H1 (cell line): Measurements from ENCODE around the gene CNOT1. TPM values are rescaled to one million over a fixed set of nuclear protein-coding genes. Genes with fewer than 3 reads are reported as not detected.

Experiments used
- CTCF ChIA-PET: fragments of 300-600 bp; sonication (Branson Sonifier 250); formaldehyde crosslinking; loops from one replicate; lab custom pipeline; 2021; ENCODE audit not compliant: partially characterized antibody; lab: Charles Lee
- POLR2A ChIA-PET: fragments of 300-600 bp; sonication (Branson Sonifier 250); formaldehyde crosslinking; loops from one replicate; lab custom pipeline; 2021; ENCODE audit warnings: inconsistent platforms; ENCODE audit not compliant: partially characterized antibody; lab: Charles Lee
- DNase-seq, 2 experiments: peaks; one replicate each; pipeline versions ENCODE4 v3.0.0 to v3.0.0-alpha.2; 2010 to 2022; ENCODE audit warnings: low spot score in 2 of 2, low read depth in 1 of 2, mixed read lengths in 1 of 2
- FAIRE-seq: peaks from 2 replicates; lab custom pipeline; 2011; peaks lifted over from hg19 to GRCh38; lab: Jason Lieb, UNC
- H2AFZ ChIP-seq: 2 replicates; pipeline ENCODE4 v1.8.1; 2012; ENCODE audit warnings: low read length, inconsistent platforms
- H2AK5ac ChIP-seq: 2 replicates; pipeline ENCODE4 v1.6.1; 2013; ENCODE audit warnings: low read depth, low read length
- H2BK120ac ChIP-seq: replicated peaks from 2 replicates; pipeline ENCODE3; 2013; ENCODE audit warnings: low read depth, low read length, inconsistent platforms
- H2BK12ac ChIP-seq: 2 replicates; pipeline ENCODE4 v1.6.1; 2013; ENCODE audit warnings: low read depth, low read length
- H2BK15ac ChIP-seq: 2 replicates; pipeline ENCODE4 v1.6.1; 2013; ENCODE audit warnings: low read length
- H2BK20ac ChIP-seq: 2 replicates; pipeline ENCODE4 v1.6.1; 2013; ENCODE audit warnings: low read length
- H2BK5ac ChIP-seq: 2 replicates; pipeline ENCODE4 v1.6.1; 2013; ENCODE audit warnings: low read depth, low read length
- H3K14ac ChIP-seq: 2 replicates; pipeline ENCODE4 v1.6.1; 2013; ENCODE audit warnings: inconsistent platforms; ENCODE audit not compliant: insufficient read length
- H3K18ac ChIP-seq: 2 replicates; pipeline ENCODE4 v1.6.1; 2013; ENCODE audit warnings: low read length; ENCODE audit errors: extremely low read depth
- H3K23ac ChIP-seq: 2 replicates; pipeline ENCODE4 v1.6.1; 2013; ENCODE audit warnings: inconsistent platforms; ENCODE audit not compliant: insufficient read length
- H3K23me2 ChIP-seq: 2 replicates; pipeline ENCODE4 v1.6.1; 2013; ENCODE audit warnings: low read depth, low read length
- H3K27ac ChIP-seq: 2 replicates; pipeline ENCODE4 v1.6.1; 2011; ENCODE audit warnings: low read depth, low read length, inconsistent platforms
- H3K27me3 ChIP-seq, 4 experiments: replicated peaks in 1 of 4; 1 replicate in 1 of 4; 2 replicates in 3 of 4; pipeline versions ENCODE4 v1.6.1 to v1.8.1; 2011 to 2013; ENCODE audit warnings: low read length in 3 of 4, mild to moderate bottlenecking in 3 of 4, inconsistent platforms in 2 of 4, mixed read lengths in 2 of 4, moderate library complexity in 1 of 4; ENCODE audit not compliant: control insufficient read depth in 3 of 4, insufficient read depth in 3 of 4; ENCODE audit errors: extremely low read depth in 1 of 4
- H3K36me3 ChIP-seq, 4 experiments: 2 replicates each; pipeline versions ENCODE4 v1.6.1 to v1.8.1; 2011 to 2013; ENCODE audit warnings: mild to moderate bottlenecking in 4 of 4, low read length in 3 of 4, moderate library complexity in 2 of 4, control low read depth in 1 of 4, inconsistent platforms in 1 of 4; ENCODE audit not compliant: insufficient read depth in 4 of 4, control insufficient read depth in 2 of 4
- H3K4ac ChIP-seq: replicated peaks from 2 replicates; pipeline ENCODE3; 2013; ENCODE audit warnings: low read length, low read depth, mixed read lengths, inconsistent platforms; ENCODE audit not compliant: insufficient read length
- H3K4me1 ChIP-seq, 4 experiments: replicated peaks in 1 of 4; 1 replicate in 1 of 4; 2 replicates in 3 of 4; pipeline versions ENCODE4 v1.6.1 to v1.8.1; 2011 to 2013; ENCODE audit warnings: low read length in 3 of 4, inconsistent platforms in 2 of 4, mixed read lengths in 1 of 4; ENCODE audit not compliant: insufficient read depth in 4 of 4, control insufficient read depth in 3 of 4
- H3K4me2 ChIP-seq, 2 experiments: 2 replicates each; pipeline versions ENCODE4 v1.6.1 to v1.8.1; 2011 to 2013; ENCODE audit warnings: low read depth in 2 of 2, low read length in 2 of 2, control low read depth in 1 of 2, inconsistent platforms in 1 of 2, mild to moderate bottlenecking in 1 of 2; ENCODE audit not compliant: insufficient read depth in 1 of 2
- H3K4me3 ChIP-seq, 4 experiments: fragments of 200-600, 300-600 bp in 1 of 4; sonication (generic), shearing (Covaris generic), sonication (Bioruptor Twin) in 1 of 4; 2 replicates each; pipeline versions ENCODE4 v1.5.1 to v1.8.1; 2011 to 2016; ENCODE audit warnings: low read length in 4 of 4, low read depth in 3 of 4, control low read depth in 2 of 4, inconsistent platforms in 2 of 4, mild to moderate bottlenecking in 2 of 4, mixed read lengths in 1 of 4, moderate library complexity in 1 of 4; ENCODE audit not compliant: insufficient read depth in 2 of 4; ENCODE audit errors: extremely low read depth in 1 of 4
- H3K56ac ChIP-seq: replicated peaks from 2 replicates; pipeline ENCODE3; 2013; ENCODE audit warnings: low read depth, mild to moderate bottlenecking, mixed read lengths, low read length, inconsistent platforms; ENCODE audit not compliant: insufficient read length
- H3K79me1 ChIP-seq: 2 replicates; pipeline ENCODE4 v1.6.1; 2013; ENCODE audit warnings: low read depth, low read length, control low read depth
- H3K79me2 ChIP-seq, 2 experiments: 2 replicates each; pipeline versions ENCODE4 v1.6.1 to v1.8.1; 2012 to 2013; ENCODE audit warnings: low read length in 2 of 2, mild to moderate bottlenecking in 2 of 2, inconsistent platforms in 1 of 2; ENCODE audit not compliant: insufficient read depth in 2 of 2, control insufficient read depth in 1 of 2
- H3K9ac ChIP-seq, 4 experiments: replicated peaks in 1 of 4; 1 replicate in 1 of 4; 2 replicates in 3 of 4; pipeline versions ENCODE4 v1.6.1 to v1.8.1; 2011 to 2013; ENCODE audit warnings: low read depth in 3 of 4, low read length in 3 of 4, control low read depth in 2 of 4, mild to moderate bottlenecking in 2 of 4, moderate library complexity in 2 of 4, inconsistent platforms in 1 of 4; ENCODE audit errors: extremely low read depth in 1 of 4
- H3K9me3 ChIP-seq, 2 experiments: 2 replicates each; pipeline versions ENCODE4 v1.6.1 to v1.8.1; 2012 to 2013; ENCODE audit warnings: mild to moderate bottlenecking in 2 of 2, moderate library complexity in 2 of 2, control low read depth in 1 of 2, inconsistent platforms in 1 of 2, low read depth in 1 of 2, low read length in 1 of 2, mixed read lengths in 1 of 2; ENCODE audit not compliant: insufficient read depth in 2 of 2
- H4K20me1 ChIP-seq, 2 experiments: replicated peaks in 1 of 2; 2 replicates each; pipeline versions ENCODE3 to v1.8.1; 2011 to 2013; ENCODE audit warnings: inconsistent platforms in 2 of 2, low read length in 2 of 2, mild to moderate bottlenecking in 1 of 2; ENCODE audit not compliant: insufficient read depth in 2 of 2, control insufficient read depth in 1 of 2
- H4K5ac ChIP-seq: 2 replicates; pipeline ENCODE4 v1.6.1; 2013; ENCODE audit warnings: low read length, low read depth, mixed read lengths, inconsistent platforms; ENCODE audit not compliant: insufficient read length
- H4K8ac ChIP-seq: 2 replicates; pipeline ENCODE4 v1.8.0; 2013; ENCODE audit warnings: mild to moderate bottlenecking, moderate library complexity, low read length, inconsistent platforms; ENCODE audit not compliant: insufficient read depth; ENCODE audit errors: extremely low read depth
- H4K91ac ChIP-seq: replicated peaks from 2 replicates; pipeline ENCODE3; 2013; ENCODE audit warnings: low read length, mixed read lengths, inconsistent platforms; ENCODE audit not compliant: insufficient read length
- BRCA1 ChIP-seq: IDR thresholded peaks from 2 replicates; pipeline ENCODE4 v1.6.1; 2012; ENCODE audit warnings: low read depth, low read length, improper control_type of control experiment
- CBX5 ChIP-seq: fragments of 300-800, 300-1000 bp; sonication (generic); IDR thresholded peaks from 2 replicates; pipeline ENCODE4 v1.7.1; 2016; ENCODE audit warnings: antibody characterized with exemption, low read length, low read depth
- CTBP2 ChIP-seq: IDR thresholded peaks from 2 replicates; pipeline ENCODE4 v1.7.0; 2011; ENCODE audit warnings: borderline replicate concordance, mild to moderate bottlenecking, moderate library complexity, mixed read lengths, low read length; ENCODE audit not compliant: insufficient read depth, insufficient read length
- HDAC2 ChIP-seq, 2 experiments: fragments of 300-600 bp in 1 of 2; sonication (generic) in 1 of 2; IDR thresholded peaks; 2 replicates each; pipeline ENCODE4 v1.6.1; 2011 to 2012; ENCODE audit warnings: low read depth in 2 of 2, low read length in 2 of 2, mild to moderate bottlenecking in 2 of 2, moderate library complexity in 2 of 2, borderline replicate concordance in 1 of 2, inconsistent platforms in 1 of 2
- KDM4A ChIP-seq: IDR thresholded peaks from one replicate; pipeline ENCODE4 v1.7.1; 2012; ENCODE audit warnings: low read depth, mild to moderate bottlenecking, moderate library complexity, low read length, inconsistent platforms; ENCODE audit not compliant: severe bottlenecking
- MAFK ChIP-seq: IDR thresholded peaks from 2 replicates; pipeline ENCODE4 v1.6.1; 2012; ENCODE audit warnings: low read depth, mild to moderate bottlenecking, improper control_type of control experiment, low read length
- POLR2AphosphoS5 ChIP-seq: IDR thresholded peaks from 2 replicates; pipeline ENCODE4 v1.6.1; 2011; ENCODE audit warnings: low read depth, low read length
- SP2 ChIP-seq: IDR thresholded peaks from 2 replicates; pipeline ENCODE4 v1.6.1; 2012; ENCODE audit warnings: mild to moderate bottlenecking, low read length, inconsistent platforms
- TAF1 ChIP-seq: IDR thresholded peaks from 2 replicates; pipeline ENCODE4 v1.6.1; 2011; ENCODE audit warnings: mild to moderate bottlenecking, low read depth, low read length
- WGBS, 2 experiments: shearing (Covaris generic) in 1 of 2; methylation state at CpG; one replicate each; pipeline versions ENCODE4 v1.1.6 to v1.1.7; 2013 to 2015; ENCODE audit warnings: low lambda C conversion rate in 2 of 2, mixed read lengths in 2 of 2, inconsistent platforms in 1 of 2, low coverage in 1 of 2, missing lambda C conversion rate in 1 of 2; ENCODE audit not compliant: insufficient replicate concordance in 2 of 2, insufficient coverage in 1 of 2, insufficient read length in 1 of 2; ENCODE audit errors: extremely low coverage in 1 of 2, missing lambda C conversion rate in 1 of 2; 5-methylcytosine and 5-hydroxymethylcytosine counted together
- polyA plus RNA-seq, 7 experiments: library from polyadenylated mRNA; depleted of rRNA in 3 of 7; stranded (reverse) in 5 of 7; unstranded in 2 of 7; fragments of >200 nt in 5 of 7; fragments of 200-250 nt in 2 of 7; gene quantifications; 1 replicate in 5 of 7; 2 replicates in 1 of 7; 4 replicates in 1 of 7; pipeline versions ENCODE4 v1.2.1 to v1.2.3, GENCODE V29; 2011 to 2013; ENCODE audit warnings: missing spikeins in 2 of 7, mixed read lengths in 2 of 7
- total RNA-seq: library from RNA; stranded (reverse); fragmentation: NEBNext Ultra II Directional; extraction: Animal tissue kit (Norgen Biotek cat#: 25700); gene quantifications from 2 replicates; pipeline ENCODE4 v1.2.1, GENCODE V29; 2021

The CNOT1 gene
- total and polyA plus RNA-seq, 2 of the 8 experiments (the other 6 are each of a cell fraction or from before 2014, with no cell fraction given) = 306 to 319 TPM

DNA sequence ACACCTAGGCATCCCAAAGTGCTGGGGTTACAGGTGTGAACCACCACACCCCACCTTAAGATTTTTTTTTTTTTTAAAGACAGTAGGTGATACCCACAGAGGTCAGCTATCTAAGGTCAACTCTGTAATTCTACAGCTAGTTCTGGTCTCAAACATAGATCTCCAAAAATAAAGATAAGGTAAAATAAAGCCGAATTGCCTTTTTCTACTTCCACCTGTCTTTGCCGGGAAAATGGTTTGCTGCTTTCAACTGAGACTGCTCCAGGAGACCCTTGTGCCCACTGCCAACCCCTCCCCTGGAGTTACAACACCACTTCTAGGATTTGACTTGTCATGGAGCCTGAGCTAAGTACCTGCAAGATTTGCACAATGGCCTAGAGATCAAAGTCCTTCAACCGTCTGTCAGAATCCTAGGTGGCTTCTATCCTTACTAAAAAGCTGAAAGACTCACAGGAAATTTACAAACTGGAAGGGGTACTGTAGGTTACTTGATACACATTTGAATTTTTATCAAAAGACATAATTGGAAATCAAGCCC is 4.7 kb upstream of the CNOT1 start:
- no peaks in the 10 kb centered on the region for H3K36me3 ChIP-seq
- no peak overlapping the region for H2BK15ac ChIP-seq
- 70% methylated on average over 3 of the region's 3 CpGs; no CpG with 5 or more reads in 1 of the 2 experiments for WGBS, 2 experiments
- H2BK5ac ChIP-seq = no peak overlapping the region
- no peak overlapping the region for H3K4ac ChIP-seq
- no peak overlapping the region for H2AFZ ChIP-seq
- H2AK5ac ChIP-seq = no peak overlapping the region
- no peak overlapping the region for H4K91ac ChIP-seq
- DNase-seq = no peak
- CTCF ChIA-PET = interaction anchor here (1.1 to 2.1 kb wide), 3 partner anchors 16 to 27 kb away, joined by 3 to 8 read pairs (median 4); no protein-coding TSS in a partner anchor
- no peak for FAIRE-seq
- H3K23me2 ChIP-seq = peaks cover 2% of the 10 kb centered on the region; the same call in 1 of the 2 replicates
- no peaks in the 10 kb centered on the region; a peak in 2 of 7 replicates for H3K4me1 ChIP-seq
- no peaks in the 10 kb centered on the region for H3K9me3 ChIP-seq
- POLR2A ChIA-PET = interaction anchor here (1.1 kb wide), 1 partner anchor 13 kb away, joined by 3 read pairs; no protein-coding TSS in a partner anchor
- no peak overlapping the region for H2BK120ac ChIP-seq
- H4K5ac ChIP-seq = no peak overlapping the region
- H3K14ac ChIP-seq = no peak overlapping the region
- H2BK12ac ChIP-seq = no peak overlapping the region
- H2BK20ac ChIP-seq = no peak overlapping the region
- no peak overlapping the region for H3K9ac ChIP-seq
- no peak overlapping the region for H3K23ac ChIP-seq
- no peak overlapping the region for H4K8ac ChIP-seq
- H3K4me3 ChIP-seq = no peak overlapping the region
- H3K27ac ChIP-seq = no peak overlapping the region
- H3K27me3 ChIP-seq = no peaks in the 10 kb centered on the region
- H3K56ac ChIP-seq = no peak overlapping the region
- H4K20me1 ChIP-seq = no peaks in the 10 kb centered on the region
- H3K4me2 ChIP-seq = no peak overlapping the region
- H3K18ac ChIP-seq = no peak overlapping the region
- H3K79me1 ChIP-seq = 0 out of 2 replicates have a peak, but pooled peaks cover 2% of the 10 kb centered on the region
- H3K79me2 ChIP-seq = peaks cover 0 to 3% of the 10 kb centered on the region in 2 experiments; a peak in 3 of 4 replicates
- no peak for TF ChIP-seq MAFK
- no peak for TF ChIP-seq CBX5
- TF ChIP-seq KDM4A = no peak
- no peak for TF ChIP-seq TAF1
- TF ChIP-seq SP2 = no peak
- TF ChIP-seq BRCA1 = no peak
- no peak for TF ChIP-seq POLR2AphosphoS5
- TF ChIP-seq HDAC2 (IDR thresholded peaks at IDR 0.05; ENCODE audit: borderline replicate concordance in 1 of 2, low read depth in 2 of 2, low read length in 2 of 2) = no peak
- no peak for TF ChIP-seq CTBP2
